NCI-H460 (cell line): ENCODE measurements around the gene B9D1. TPM values are rescaled to one million over a fixed set of nuclear protein-coding genes. Genes with fewer than 3 reads are reported as not detected.
"Not testable (repeated sequence)": the region's sequence is repeated elsewhere in the genome, so short reads cannot be mapped to it uniquely, and the experiment has no call there.

Experiments used
- DNase-seq: peaks from one replicate; pipeline ENCODE4 v3.0.0-alpha.2; 2016; ENCODE audit warnings: low read depth; ENCODE audit errors: extremely low read depth
- total RNA-seq: library from RNA; depleted of rRNA; stranded (reverse); fragments of >200 nt; shearing (Covaris generic); gene quantifications from 2 replicates; pipeline ENCODE4 v1.2.3, GENCODE V29; 2014

B9D1 gene
- total RNA-seq, 1 experiment from 2014 or later = 20.2 TPM

- no peak for DNase-seq
Measured at GRCh38 chr17:19361326-19361725, 1.2 kb downstream of the B9D1 start.

- DNase-seq = no peak
Measured at GRCh38 chr17:19360772-19361171, 1.8 kb downstream of the B9D1 start.

- no peak for DNase-seq
Measured at GRCh38 chr17:19359856-19360255, 2.7 kb downstream of the B9D1 start.

GRCh38 chr17:19359151-19359550 lies 3.4 kb downstream of the B9D1 start:
- no peak for DNase-seq

GRCh38 chr17:19357761-19358160 lies 4.8 kb downstream of the B9D1 start:
- DNase-seq = no peak

- DNase-seq = no peak
Measured at GRCh38 chr17:19357351-19357750, 5.2 kb downstream of the B9D1 start.

- no peak for DNase-seq
Measured at GRCh38 chr17:19354748-19355147, 7.8 kb downstream of the B9D1 start.

- not testable (repeated sequence) for DNase-seq
Measured at GRCh38 chr17:19353401-19353800, 9.1 kb downstream of the B9D1 start.

- DNase-seq = no peak
Measured at GRCh38 chr17:19348806-19349205, 13.7 kb downstream of the B9D1 start.

- no peak for DNase-seq
Measured at GRCh38 chr17:19348081-19348650, 14.4 kb downstream of the B9D1 start.

- no peak for DNase-seq
Measured at GRCh38 chr17:19347323-19348080, 15.0 kb downstream of the B9D1 start.

GRCh38 chr17:19346351-19347255 lies 15.9 kb downstream of the B9D1 start:
- DNase-seq = peak; percentile 94

GRCh38 chr17:19345486-19346350 lies 16.8 kb downstream of the B9D1 start:
- no peak for DNase-seq

GRCh38 chr17:19345067-19345460 lies 17.5 kb downstream of the B9D1 start:
- no peak for DNase-seq

- DNase-seq = no peak
Measured at GRCh38 chr17:19344311-19345066, 18.0 kb downstream of the B9D1 start.

- DNase-seq = no peak
Measured at GRCh38 chr17:19343671-19344151, 18.8 kb downstream of the B9D1 start.

- no peak for DNase-seq
Measured at GRCh38 chr17:19343256-19343630, 19.3 kb downstream of the B9D1 start.

- no peak for DNase-seq
Measured at GRCh38 chr17:19342611-19343255, 19.8 kb downstream of the B9D1 start.
